DND-41 (cell line): ENCODE results near the gene RRP1.

Experiments used
- ATAC-seq: fragments of 200-7000 bp; cut with Tn5 transposase; 3 replicates; pipeline ENCODE4 v1.9.1; 2021; ENCODE audit warnings: low read depth; ENCODE audit not compliant: insufficient read depth
- DNase-seq: peaks from one replicate; pipeline ENCODE4 v3.0.0-alpha.2; 2020
- H2AFZ ChIP-seq: 2 replicates; pipeline ENCODE4 v1.6.0; 2012; ENCODE audit warnings: low read depth, low read length
- H3K27ac ChIP-seq: 2 replicates; pipeline ENCODE4 v1.5.1; 2012; ENCODE audit warnings: low read length, inconsistent platforms
- H3K27me3 ChIP-seq: fragments of 200-600 bp; sonication (generic); 2 replicates; pipeline ENCODE4 v1.6.0; 2012; ENCODE audit warnings: low read length, mild to moderate bottlenecking, inconsistent platforms; ENCODE audit not compliant: insufficient read depth, poor library complexity
- H3K36me3 ChIP-seq: 2 replicates; pipeline ENCODE4 v1.5.1; 2012; ENCODE audit warnings: low read length, inconsistent platforms; ENCODE audit not compliant: insufficient read depth
- H3K4me1 ChIP-seq: 2 replicates; pipeline ENCODE4 v1.5.1; 2012; ENCODE audit warnings: mild to moderate bottlenecking, low read length; ENCODE audit not compliant: insufficient read depth
- H3K4me2 ChIP-seq: 2 replicates; pipeline ENCODE4 v1.6.0; 2012; ENCODE audit warnings: mild to moderate bottlenecking, moderate library complexity, low read length, inconsistent platforms; ENCODE audit not compliant: insufficient read depth
- H3K4me3 ChIP-seq, 2 experiments: fragments of 200-600 bp in 1 of 2; shearing (Covaris generic) in 1 of 2; 2 replicates each; pipeline ENCODE4 v1.5.1; 2012 to 2016; ENCODE audit warnings: inconsistent platforms in 2 of 2, low read length in 2 of 2, mild to moderate bottlenecking in 2 of 2, low read depth in 1 of 2, moderate library complexity in 1 of 2
- H3K79me2 ChIP-seq: 2 replicates; pipeline ENCODE4 v1.6.0; 2012; ENCODE audit warnings: low read length, inconsistent platforms; ENCODE audit not compliant: insufficient read depth
- H3K9ac ChIP-seq: 2 replicates; pipeline ENCODE4 v1.6.0; 2012; ENCODE audit warnings: low read depth, mild to moderate bottlenecking, inconsistent platforms, low read length, moderate library complexity
- H3K9me3 ChIP-seq: 2 replicates; pipeline ENCODE4 v1.5.1; 2012; ENCODE audit warnings: low read length, moderate library complexity, mild to moderate bottlenecking, inconsistent platforms; ENCODE audit not compliant: insufficient read depth, severe bottlenecking
- H4K20me1 ChIP-seq: 2 replicates; pipeline ENCODE4 v1.6.0; 2012; ENCODE audit warnings: low read length; ENCODE audit not compliant: insufficient read depth
- CTCF ChIP-seq: IDR thresholded peaks from 2 replicates; pipeline ENCODE4 v1.5.1; 2012; ENCODE audit warnings: borderline replicate concordance, low read length, moderate library complexity, mild to moderate bottlenecking; ENCODE audit not compliant: poor library complexity, severe bottlenecking; ENCODE audit errors: extremely low read depth
- EZH2 ChIP-seq: IDR thresholded peaks from 3 replicates; pipeline ENCODE4 v1.6.1; 2012; ENCODE audit warnings: borderline replicate concordance, low read depth, mild to moderate bottlenecking, moderate library complexity, low read length, inconsistent platforms; ENCODE audit not compliant: severe bottlenecking

RRP1 gene

GRCh38 chr21:43805275-43805800 is 16.0 kb downstream of the RRP1 start:
- Histone ChIP-seq H3K4me3 (no peak overlapping the region), H4K20me1 (peaks cover 33% of the 10 kb centered on the region), H3K36me3 (peaks cover 50% of the 10 kb centered on the region), H3K4me2 (no peak overlapping the region), H3K27me3 (no peaks in the 10 kb centered on the region), H3K4me1 (no peaks in the 10 kb centered on the region), H2AFZ (no peak overlapping the region), H3K27ac (no peak overlapping the region), H3K79me2 (no peaks in the 10 kb centered on the region), H3K9ac (no peak overlapping the region), H3K9me3 (no peaks in the 10 kb centered on the region)
- ATAC-seq (no peak), DNase-seq (no peak)
- TF ChIP-seq EZH2 (no peak), CTCF (no peak)

GRCh38 chr21:43806017-43806710 is 16.8 kb downstream of the RRP1 start:
- H3K9me3 ChIP-seq: no peaks in the 10 kb centered on the region
- DNase-seq (no peak), ATAC-seq (no peak)
- H4K20me1 ChIP-seq: peaks cover 37% of the 10 kb centered on the region
- peaks cover 42% of the 10 kb centered on the region for H3K36me3 ChIP-seq
- no peak overlapping the region for H3K27ac ChIP-seq
- TF ChIP-seq CTCF (no peak), EZH2 (no peak)
- no peaks in the 10 kb centered on the region for H3K4me1 ChIP-seq
- no peak overlapping the region for H3K9ac ChIP-seq
- no peaks in the 10 kb centered on the region for H3K79me2 ChIP-seq
- H3K27me3 ChIP-seq: no peaks in the 10 kb centered on the region
- no peak overlapping the region for H3K4me3 ChIP-seq
- H3K4me2 ChIP-seq: no peak overlapping the region
- H2AFZ ChIP-seq: no peak overlapping the region

- H3K36me3 ChIP-seq: peaks cover 20% of the 10 kb centered on the region
- H3K4me1 ChIP-seq: no peaks in the 10 kb centered on the region
- no peak overlapping the region for H3K4me2 ChIP-seq
- no peak overlapping the region for H2AFZ ChIP-seq
- no peaks in the 10 kb centered on the region for H3K79me2 ChIP-seq
- H4K20me1 ChIP-seq: peaks cover 26% of the 10 kb centered on the region
- no peaks in the 10 kb centered on the region for H3K27me3 ChIP-seq
- TF ChIP-seq EZH2 (no peak), CTCF (no peak)
- H3K27ac ChIP-seq: no peak overlapping the region
- H3K9me3 ChIP-seq: no peaks in the 10 kb centered on the region
- H3K9ac ChIP-seq: no peak overlapping the region
- ATAC-seq: no peak
- H3K4me3 ChIP-seq: no peak overlapping the region
- no peak for DNase-seq
These were observed 19.0 kb downstream of the RRP1 start for GRCh38 chr21:43808367-43808766.
